ENCODE data around the gene DIDO1.

DNA sequence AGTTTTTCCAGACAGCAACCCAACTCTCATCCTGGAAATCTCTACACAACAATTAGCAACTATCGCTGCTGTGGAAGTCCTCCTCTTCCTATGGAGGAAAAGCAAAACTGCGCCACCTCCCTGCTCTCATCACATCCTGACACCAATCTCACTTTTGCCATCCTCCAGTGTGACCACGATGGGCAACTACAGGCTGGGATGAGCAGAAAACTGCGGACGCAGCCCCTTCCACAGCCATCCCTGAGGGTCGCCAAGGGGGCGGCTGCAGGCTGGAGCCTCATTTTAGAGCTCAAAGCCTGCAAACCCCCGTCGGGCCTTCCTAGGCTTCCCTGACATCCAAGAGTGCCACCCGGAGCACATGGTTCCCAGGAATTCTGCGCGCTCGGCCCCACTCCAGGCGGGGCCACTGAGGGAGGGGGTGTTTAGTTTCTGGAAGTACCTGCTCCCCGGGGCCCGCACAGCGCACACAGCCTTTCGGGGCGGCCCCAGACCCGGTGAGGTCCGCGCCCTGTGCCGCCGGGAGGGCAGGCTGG is 65.8 kb downstream of the DIDO1 start:
- TF ChIP-seq, protein P1, sequence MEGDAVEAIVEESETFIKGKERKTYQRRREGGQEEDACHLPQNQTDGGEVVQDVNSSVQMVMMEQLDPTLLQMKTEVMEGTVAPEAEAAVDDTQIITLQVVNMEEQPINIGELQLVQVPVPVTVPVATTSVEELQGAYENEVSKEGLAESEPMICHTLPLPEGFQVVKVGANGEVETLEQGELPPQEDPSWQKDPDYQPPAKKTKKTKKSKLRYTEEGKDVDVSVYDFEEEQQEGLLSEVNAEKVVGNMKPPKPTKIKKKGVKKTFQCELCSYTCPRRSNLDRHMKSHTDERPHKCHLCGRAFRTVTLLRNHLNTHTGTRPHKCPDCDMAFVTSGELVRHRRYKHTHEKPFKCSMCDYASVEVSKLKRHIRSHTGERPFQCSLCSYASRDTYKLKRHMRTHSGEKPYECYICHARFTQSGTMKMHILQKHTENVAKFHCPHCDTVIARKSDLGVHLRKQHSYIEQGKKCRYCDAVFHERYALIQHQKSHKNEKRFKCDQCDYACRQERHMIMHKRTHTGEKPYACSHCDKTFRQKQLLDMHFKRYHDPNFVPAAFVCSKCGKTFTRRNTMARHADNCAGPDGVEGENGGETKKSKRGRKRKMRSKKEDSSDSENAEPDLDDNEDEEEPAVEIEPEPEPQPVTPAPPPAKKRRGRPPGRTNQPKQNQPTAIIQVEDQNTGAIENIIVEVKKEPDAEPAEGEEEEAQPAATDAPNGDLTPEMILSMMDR (IDR thresholded peaks at IDR 0.05), result no peak
- TF ChIP-seq POLR2A (IDR thresholded peaks at IDR 0.05), result no peak

Measured in lower leg skin (tissue), 3 donors.